HG02938 (cell line): ENCODE measurements around the gene LEO1.
"Not testable (repeated sequence)": the region's sequence is repeated elsewhere in the genome, so short reads cannot be mapped to it uniquely, and the experiment has no call there.

Experiments used
- ATAC-seq: cut with Tn5 transposase; IDR thresholded peaks from one replicate; pipeline ENCODE4 v1.9.1; 2021; ENCODE audit warnings: mild to moderate bottlenecking, moderate library complexity; ENCODE audit not compliant: unreplicated experiment

The LEO1 gene

GRCh38 chr15:52004806-52005205 is 33.2 kb upstream of the LEO1 start:
- no peak for ATAC-seq

DNA sequence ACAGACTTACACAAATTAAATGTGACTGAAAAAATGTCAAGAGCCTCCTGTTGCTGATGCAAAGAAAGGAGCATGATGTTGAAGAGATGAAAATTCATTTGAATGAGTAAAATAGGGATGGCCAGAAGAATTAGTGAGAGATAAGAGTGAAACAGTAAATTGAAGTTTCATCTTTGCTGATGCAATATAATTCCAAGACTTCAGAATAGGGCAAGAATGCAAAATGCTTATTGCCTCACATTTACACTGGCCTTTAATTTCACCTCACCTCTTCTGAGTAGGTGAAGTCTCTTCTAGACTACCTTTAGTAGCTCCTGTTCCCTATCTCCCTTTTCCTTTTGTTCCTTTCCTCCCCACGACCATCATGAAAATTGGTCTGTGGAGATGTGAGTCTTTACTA is 32.1 kb upstream of the LEO1 start:
- ATAC-seq = no peak

DNA sequence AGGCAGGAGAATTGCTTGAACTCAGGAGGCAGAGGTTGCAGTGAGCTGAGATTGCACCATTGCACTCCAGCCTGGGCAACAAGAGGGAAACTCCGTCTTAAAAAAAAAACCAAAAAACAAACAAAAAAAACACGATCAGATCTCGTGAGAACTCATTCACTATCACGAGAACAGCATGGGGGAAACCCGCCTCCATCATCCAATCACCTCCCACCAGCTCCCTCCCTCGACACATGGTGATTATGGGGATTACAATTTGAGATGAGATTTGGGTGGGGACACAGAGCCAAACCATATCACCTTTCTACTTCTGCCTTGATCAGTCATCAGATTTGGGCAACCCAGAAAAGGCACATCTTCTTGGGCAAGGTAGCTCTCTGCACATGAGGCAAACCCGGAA is 31.5 kb upstream of the LEO1 start:
- not testable (repeated sequence) for ATAC-seq

- ATAC-seq = no peak
Observed at GRCh38 chr15:52002351-52002750, 30.8 kb upstream of the LEO1 start.

DNA sequence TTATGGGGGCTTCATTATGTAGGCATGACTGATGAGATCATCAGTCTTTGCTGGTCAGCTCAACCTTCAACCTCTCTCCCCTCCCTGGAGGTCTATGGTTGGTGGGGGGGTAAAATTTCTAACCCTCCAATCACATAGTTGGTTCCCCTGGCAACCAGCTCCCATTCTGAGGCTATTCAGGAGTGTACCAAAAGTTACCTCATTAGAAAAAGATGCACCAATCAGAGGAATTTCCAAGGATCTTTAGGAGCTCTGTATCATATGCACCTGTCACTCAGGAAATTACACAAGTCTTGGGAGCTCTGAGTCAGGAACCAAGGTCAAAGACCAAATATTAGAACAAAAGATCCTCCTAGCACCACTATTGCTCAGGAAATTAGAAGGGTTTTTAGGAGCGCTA is 21.4 kb upstream of the LEO1 start:
- ATAC-seq = no peak

DNA sequence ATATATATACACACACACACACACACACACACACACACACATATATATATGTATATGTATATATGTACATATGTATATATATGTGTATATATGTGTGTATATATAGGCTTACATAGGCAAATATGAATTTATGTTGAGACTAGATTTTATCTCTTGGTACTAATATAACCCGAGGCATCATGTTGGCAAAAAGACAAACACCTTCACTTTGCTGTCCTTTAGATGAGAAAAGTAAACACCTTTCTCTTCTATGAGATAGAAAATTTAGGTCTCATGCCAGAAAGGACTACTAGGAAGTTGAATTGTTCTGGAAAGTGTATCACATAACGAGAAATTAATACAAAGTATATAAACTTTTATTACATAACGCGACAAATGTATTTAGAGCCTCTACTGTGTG is 19.6 kb upstream of the LEO1 start:
- no peak for ATAC-seq

DNA sequence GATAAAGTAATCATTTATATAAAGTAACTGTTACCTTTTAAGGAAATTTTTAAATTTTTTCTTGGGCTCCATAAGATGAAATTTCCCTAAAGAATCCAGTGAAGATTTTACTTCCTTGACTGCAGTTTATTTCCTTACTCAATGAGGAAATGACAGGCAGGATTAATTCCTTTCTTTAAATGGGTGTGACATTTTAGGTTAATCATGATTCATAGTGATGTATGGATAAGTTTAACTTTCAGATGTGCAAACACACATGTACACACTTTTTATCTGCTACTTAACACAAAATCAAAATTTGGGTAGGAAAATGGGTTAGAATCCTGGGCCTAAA is 11.2 kb upstream of the LEO1 start:
- ATAC-seq = no peak

DNA sequence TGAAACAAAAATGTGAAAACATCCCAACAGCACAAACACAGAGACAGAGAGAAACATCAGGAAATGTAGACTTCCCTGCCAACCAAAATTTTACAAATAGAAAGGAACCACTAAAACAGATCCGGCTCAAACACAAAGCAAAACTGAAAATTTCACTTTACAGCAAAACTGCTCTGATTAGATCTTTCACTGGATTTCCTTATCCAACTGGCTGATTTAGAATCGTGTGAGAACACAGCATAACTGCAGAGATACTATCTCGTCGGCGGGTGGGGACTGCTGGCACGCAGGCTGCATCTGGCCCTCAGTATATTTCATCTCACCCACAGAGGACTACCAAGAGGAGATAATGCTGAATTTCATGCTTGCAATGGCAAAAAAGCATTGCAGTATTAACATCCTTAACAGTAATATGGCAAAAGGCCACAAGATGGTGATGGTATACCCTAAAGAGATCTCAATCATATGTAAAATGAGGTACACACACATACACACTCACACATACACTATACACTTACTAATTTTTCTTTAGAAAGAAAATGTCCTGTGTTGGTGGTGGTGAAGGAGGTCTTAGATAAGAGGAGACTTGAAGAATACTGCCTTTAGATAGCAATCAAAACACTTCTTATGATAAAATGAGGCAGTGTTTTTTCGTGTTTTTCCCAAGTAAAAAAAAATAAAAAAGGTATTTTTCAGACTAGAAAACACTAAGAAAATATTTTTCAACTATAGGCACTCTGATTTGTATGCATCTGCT is 10.6 kb upstream of the LEO1 start:
- ATAC-seq = peak; percentile 93

GRCh38 chr15:51973775-51974174 is 2.2 kb upstream of the LEO1 start:
- ATAC-seq = no peak

DNA sequence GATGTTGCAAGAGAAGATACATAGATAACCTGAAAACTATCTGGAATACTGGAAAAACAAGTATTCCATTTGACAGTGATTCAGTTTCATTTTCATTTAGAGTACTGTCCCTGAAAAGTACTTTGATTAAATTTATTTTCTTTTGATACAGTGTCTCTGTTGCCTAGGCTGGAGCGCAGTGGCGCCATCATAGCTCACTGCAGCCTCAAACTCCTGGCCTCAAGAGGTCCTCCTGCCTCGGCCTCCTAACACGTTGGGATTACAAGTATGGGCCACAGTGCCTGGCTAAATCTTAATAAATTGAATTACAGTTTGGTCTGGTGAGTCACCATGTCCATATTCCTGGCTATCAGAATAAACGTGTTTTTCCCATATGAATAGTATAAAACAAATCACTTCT is 1.6 kb upstream of the LEO1 start:
- ATAC-seq = no peak

DNA sequence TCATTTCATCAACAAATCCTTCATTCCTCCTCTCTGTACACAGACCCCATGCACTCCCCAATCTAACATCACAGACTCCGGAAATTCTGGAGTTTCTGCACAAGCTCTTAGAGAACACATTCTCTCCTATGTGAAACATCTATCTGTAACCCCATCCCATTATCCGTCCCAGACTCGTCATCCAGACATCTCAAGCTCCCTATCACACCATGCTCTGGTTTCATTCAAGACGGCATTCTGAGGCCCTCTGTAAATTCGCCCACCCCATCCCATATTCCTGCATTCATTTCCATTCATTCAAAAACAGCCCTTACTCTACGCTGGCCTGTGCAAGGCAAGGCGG is 575 bp downstream of the LEO1 start:
- ATAC-seq = peak; percentile 16

DNA sequence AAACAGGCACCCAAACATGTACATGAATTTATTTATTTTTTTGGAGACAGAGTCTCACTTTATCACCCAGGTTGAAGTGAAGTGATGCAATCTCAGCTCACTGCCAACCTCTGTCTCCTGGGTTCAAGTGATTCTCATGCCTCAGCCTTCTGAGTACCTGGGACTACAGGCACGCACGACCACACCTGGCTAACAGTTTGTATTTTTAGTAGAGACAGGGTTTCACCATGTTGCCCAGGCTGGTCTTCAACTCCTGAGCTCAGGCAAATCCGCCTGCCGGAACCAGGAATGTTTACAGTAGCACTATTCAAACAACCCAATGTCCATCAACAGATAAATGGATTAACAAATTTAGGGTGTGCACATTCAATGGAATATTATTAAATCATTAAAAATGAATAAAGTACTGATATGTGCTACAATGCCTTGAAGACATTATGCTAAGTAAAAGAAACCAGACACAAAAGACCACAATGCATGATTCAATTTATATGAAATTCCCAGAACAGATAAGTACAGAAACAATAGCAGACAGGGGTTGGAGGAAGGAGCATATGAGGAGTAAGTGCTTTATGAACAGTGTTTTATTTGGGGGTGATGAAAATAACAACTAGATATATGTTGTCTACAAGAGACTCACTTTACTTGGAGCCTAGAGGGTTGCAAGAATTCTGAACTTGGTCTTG is 1.3 kb downstream of the LEO1 start:
- no peak for ATAC-seq

GRCh38 chr15:51969728-51970127 is 1.9 kb downstream of the LEO1 start:
- no peak for ATAC-seq

DNA sequence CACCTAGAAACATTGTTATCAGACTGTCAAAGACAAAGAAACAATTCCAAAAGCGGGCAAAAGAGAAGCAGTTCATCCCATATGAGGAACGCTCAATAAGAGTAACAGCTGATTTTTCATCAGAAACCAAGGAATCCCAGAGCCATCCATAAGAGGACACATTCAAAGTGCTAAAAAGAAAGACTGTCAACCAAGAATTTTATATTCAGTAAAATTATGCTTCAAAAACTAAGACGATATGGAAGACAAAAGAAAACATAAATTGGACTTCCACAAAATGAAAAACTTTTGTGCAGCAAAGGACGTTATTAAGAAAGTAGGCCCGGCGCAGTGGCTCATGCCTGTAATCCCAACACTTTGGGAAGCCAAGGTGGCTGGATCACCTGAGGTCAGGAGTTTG is 4.0 kb downstream of the LEO1 start:
- no peak for ATAC-seq

GRCh38 chr15:51966192-51966591 is 5.4 kb downstream of the LEO1 start:
- ATAC-seq = no peak

DNA sequence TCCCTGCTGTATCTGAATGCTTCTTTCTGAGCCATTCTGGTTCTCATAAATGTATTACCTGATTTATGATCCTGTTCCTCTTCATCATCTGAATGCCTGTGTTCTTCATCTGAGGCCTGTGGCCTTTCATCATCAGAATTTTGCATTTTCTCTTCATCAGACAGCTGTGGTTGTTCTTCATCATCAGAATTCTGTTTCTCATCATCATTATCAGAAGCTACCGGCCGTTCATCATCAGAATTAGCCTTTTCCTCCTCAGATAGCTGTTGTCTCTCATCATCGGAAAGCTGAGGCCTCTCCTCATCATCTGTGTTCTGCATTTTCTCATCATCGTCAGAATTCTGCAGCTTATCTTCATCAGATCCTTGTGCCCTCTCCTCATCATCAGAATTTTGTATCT is 5.9 kb downstream of the LEO1 start:
- no peak for ATAC-seq

DNA sequence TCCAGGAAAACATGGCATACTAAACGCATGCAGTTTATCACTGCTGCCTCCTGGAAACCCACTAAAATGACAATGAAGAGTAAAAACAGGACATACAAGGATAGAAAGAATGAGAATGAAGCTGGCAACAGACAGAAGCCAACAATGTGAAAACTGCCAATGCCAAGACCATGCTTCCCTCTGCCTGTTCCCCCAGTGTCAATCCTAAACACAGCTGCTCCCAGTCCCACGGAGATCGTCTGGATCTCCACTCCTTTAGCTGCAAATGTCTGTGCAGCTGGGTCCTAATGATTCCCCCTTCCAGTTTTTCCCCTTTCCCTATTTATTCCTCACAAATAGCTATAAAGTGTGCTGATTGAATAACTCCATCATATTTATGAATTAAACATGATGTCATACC is 16.1 kb downstream of the LEO1 start:
- no peak for ATAC-seq

- ATAC-seq = no peak
Observed at GRCh38 chr15:51952805-51953204, 18.8 kb downstream of the LEO1 start.

GRCh38 chr15:51947124-51947523 is 24.5 kb downstream of the LEO1 start:
- ATAC-seq = no peak

- no peak for ATAC-seq
Observed at GRCh38 chr15:51939216-51939615, 32.4 kb downstream of the LEO1 start.

DNA sequence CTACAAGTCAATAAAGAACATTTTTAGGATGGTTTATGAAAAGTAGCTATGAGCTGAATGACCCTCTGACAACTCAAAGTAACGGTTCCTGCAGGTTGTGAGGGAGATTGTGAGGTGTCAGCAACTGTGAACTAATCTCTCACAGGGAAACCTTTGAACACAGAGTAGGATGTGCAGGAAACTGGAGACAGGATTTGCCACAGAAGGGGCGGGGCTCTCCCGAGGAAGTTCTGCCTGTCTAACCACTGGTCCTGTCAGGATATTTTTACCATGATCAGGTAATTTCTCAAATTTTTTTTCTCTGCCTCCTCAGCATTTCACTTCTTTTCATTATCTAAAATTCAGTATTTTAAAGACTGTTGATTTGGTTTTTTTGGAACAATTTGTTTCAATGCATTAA is 33.3 kb downstream of the LEO1 start:
- ATAC-seq = no peak

DNA sequence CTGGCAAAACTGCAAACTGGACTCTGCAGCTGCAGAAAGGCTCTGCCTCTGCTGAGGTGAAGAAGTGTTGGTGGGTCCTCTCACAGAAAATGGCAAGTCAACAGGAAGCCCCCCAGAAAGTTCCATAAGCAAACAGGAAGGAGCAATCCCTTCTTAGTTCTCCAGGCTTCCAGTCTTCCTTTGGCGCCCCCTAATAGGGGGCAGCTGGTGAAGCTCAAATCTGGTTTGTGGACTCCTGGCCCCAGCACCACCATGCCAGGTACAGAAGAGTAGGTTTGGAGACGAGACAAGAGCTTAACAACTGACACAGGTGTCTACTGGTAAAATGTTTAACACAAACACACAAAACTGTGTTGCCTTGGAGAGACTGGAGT is 35.5 kb downstream of the LEO1 start:
- no peak for ATAC-seq

GRCh38 chr15:51935466-51936104 is 36.0 kb downstream of the LEO1 start:
- peak; percentile 94 for ATAC-seq
